Medulla oblongata (tissue), 1 donor: ENCODE data around the gene DMRT3.

Experiments used
- DNase-seq: peaks from one replicate; pipeline ENCODE4 v3.0.0-alpha.2; 2015; ENCODE audit errors: extremely low spot score

Gene DMRT3, protein sequence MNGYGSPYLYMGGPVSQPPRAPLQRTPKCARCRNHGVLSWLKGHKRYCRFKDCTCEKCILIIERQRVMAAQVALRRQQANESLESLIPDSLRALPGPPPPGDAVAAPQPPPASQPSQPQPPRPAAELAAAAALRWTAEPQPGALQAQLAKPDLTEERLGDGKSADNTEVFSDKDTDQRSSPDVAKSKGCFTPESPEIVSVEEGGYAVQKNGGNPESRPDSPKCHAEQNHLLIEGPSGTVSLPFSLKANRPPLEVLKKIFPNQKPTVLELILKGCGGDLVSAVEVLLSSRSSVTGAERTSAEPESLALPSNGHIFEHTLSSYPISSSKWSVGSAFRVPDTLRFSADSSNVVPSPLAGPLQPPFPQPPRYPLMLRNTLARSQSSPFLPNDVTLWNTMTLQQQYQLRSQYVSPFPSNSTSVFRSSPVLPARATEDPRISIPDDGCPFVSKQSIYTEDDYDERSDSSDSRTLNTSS

DNA sequence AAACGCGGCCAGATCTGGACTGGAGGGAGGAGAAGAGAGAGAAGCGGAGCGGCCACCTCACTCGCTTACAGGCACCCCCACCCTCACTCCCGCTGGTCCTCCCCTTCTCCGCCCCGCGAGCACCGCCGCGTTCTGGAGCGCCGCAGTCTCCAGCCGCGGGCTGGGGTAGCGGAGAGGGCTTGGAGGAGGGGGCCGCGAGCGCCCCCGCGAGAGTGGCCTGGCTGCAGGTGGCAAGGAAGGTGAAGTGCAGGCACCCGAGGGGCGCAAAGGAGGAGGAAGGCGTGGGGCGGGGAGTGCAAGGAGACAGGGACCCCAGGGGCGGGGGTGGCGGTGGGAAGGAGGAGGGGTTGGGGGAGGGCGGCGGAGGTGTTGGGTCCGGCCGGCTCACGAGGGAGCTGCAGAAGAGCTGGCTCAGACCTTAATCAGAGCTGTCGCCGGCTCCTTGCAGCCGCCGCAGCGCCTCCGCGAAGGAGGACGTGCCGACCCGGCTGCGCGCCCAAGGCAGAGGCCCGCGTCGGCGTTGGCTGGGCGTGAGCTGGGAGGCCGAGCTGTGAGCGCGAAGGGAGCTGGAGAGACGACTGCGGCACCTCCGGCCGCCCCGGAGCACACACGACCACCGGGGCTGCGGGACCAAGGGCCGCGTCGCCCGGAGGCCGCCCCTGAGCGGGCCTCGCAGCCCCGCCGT, at the start of gene DMRT3:
Gene DMRT3, plus strand, starts transcription at position 398 of the 685 bp plus-strand sequence. CDS start 347 bp downstream, outside the sequence.
- DNase-seq, result no peak

DNA sequence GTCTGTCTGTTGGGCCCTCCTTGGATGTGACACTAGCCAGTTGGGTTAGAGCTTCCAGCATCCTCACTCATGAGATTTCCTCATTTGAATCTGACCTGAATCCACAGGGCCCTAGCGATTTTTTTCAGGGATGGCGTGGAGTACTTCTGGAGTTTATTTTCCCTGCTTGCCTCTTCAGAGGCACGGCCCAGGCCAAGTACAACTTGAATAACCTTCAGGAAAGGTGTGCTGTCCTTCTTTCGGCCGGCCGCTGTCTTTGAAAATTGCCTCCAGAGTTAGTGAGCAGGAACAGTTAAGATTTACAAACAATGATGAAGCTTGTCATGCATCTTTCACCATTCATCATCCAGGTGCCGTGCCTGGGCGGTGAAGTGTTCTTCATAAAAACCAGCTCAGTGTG, 49.5 kb upstream of the DMRT3 start:
- DNase-seq, result no peak

DNA sequence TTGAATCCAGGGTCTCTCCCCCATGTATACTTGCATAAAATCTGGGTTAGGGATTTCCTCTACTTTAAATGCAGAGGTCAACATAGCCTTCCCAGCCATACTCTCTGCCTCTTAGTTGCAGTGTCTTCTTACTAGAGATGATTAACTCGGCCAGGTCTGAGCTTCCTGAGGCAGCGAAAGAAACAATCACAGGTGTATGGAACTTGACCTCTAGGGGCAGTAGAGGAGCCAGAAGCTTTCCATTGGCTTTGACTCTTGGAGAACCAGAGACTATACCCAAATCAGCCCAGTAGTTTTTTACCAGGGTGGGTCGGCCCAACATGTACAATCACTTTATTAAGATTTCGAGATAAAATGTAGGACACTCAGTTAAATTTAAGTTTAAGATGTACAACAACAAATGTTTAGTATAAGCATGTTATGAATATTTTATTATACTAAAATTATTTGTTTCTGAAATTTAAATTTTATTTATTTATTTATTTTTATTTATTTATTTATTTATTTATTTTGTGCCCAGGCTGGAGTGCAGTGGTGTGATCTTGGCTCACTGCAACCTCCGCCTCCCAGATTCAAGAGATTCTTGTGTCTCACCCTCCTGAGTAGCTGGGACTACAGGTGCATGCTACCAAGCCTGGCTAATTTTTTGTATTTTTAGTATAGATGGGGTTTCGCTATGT, 48.0 kb upstream of the DMRT3 start:
- no peak for DNase-seq

DNA sequence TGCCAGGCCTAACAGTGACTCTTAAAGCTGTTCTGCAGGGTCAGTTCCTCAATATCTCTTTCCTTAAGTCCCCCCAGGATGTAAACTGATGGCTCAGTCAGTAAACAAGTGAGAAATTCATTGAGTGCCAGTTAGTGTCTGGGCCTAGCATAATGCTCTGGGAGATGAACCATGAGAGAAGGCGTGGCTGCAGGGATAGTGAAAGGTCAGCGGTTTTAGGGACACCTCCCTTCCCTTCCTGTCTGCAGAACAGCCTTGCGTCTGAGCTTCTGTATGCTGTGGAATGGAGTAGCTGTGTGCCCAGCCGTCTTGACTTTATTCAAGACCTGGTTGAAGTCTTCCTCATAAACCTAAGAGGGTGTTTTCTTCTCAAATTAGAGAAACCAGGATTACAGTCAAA, 46.7 kb upstream of the DMRT3 start:
- no peak for DNase-seq

DNA sequence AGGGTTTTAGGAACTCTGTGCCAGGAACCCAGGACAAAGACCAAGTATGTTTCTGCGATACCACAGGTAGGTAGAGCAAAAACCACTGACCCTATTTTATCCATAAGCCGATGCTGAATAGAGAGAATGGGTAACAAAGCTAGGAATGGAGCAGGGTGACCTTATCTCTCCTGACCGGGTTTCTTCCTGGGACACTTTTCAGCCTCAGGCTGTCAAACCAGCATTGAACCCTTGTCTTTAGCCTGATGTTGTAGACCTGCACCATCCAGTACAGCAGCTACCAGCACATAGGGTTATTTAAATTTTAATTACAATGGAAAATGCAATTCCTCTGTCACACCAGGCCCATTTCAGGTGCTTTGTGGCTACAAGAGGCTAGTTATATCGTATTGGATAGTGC, 43.1 kb upstream of the DMRT3 start:
- no peak for DNase-seq

DNA sequence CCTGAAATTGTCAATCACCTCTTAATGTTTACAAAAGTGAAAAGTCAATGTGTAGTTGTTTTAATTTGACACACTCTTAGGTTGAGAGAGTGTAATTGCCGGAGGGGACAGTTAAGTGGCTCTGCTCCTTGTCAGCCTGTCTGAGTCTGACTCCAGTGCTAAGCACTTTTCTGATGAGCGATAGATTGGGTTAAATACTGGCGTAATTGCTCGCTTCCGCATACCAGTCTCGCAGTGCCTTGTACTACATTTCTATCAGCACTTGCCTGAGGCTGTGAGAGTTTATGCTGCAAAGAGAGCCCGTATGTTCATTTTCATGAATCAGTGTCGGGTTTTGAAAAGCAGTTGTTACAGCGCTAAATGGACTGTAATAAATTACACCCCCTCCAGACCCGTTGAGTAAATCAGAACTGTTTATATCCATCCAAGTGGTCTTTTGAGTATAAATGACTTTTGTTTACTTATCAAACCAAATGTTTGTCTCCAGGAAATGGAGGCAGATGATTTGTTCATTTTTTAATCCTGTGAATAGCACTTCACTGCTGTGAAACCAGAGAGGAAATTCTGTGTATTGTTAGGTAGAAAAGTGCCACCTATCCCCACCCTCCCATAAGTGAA, 41.0 kb upstream of the DMRT3 start:
- DNase-seq, result no peak

DNA sequence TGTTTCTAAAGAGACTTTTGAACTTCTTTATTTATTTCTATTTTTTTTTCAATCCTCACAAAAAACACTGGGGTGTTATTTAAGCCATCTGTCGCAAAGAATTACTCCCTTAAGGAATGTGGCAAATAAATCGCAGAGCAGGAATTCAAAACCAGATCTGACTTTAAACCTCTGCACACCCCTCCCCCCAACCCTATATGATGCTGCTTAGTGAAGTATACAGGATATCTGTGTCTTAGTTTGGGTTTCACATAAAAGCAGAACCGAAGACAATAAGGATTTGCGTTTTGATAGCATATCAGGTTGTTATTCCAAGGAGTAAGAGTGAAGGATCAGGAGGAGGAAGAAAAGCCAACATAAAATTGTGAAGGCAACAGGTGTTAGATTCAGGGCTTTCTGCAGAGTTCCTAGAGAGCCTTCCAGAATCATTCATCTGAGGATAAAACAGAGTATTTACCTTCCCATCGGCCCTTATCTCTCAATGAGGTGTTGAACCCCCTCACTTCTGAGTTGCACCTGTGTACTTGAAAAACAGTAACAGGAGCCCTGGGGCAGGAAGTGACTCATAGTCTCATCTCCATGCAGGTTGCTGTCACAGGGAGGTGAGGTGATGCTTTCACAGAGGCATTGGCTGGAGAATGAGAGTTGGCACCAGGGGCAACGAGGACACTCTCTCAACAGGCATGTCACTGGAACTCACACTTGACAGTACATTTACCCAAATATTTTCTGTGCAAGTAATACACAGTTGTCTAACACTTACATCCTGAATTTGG, 33.5 kb upstream of the DMRT3 start:
- DNase-seq, result no peak

DNA sequence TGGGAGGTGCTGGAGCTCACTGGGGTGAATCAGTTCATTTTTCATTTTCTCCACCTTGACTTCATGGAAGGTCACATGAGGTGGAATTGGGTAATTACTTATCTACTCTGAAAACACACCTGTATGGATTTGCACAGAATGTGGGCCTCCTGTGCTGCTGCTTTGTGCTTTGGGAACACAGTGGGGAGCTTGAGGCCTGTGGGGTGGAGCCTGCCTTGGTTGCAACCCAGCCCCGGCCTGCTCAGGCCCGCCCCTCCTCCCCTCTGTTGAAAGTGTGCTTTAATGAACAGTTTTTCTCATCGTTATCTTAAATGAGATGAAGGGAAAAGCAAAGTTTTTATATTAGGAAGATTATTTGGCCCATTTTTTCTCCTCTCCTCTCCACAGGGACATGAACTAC, 28.5 kb upstream of the DMRT3 start:
- DNase-seq, result no peak

DNA sequence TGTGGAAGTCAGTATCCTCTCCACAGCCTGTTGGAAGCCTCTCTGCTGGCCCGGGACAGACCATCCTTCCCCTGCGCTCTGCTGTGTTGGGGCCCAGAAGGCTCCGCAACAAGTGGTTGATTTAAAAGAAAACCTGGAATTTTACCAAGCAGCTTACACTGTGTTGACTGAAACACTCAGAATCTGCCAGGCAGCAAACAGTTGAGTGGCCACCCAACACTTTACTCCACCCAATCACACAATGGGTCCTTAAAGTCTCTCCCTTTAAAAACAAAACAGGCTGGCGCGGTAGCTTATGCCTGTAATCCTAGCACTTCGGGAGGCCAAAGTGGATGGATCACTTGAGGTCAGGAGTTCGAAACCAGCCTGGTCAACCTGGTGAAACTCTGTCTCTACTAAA, 28.0 kb upstream of the DMRT3 start:
- DNase-seq, result no peak

DNA sequence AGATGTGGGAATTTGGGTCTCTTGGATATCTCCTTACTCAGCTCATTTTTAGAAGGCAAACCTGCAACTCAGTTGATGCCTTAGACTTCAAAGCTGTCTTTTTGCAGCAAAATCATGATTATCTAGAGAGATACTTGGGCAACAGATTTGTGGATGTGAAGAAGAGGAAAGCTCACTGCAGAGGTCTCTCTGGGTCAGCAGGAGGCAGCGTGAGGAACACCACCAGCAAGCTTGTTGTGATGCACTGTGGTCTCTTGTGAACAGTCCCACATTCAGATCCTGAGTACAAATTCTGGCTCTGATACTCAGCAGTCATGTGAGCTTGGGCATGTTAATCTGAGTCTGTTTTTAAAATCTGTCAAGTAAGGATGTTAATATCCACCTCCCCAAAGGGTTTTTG, 26.3 kb upstream of the DMRT3 start:
- DNase-seq, result no peak

DNA sequence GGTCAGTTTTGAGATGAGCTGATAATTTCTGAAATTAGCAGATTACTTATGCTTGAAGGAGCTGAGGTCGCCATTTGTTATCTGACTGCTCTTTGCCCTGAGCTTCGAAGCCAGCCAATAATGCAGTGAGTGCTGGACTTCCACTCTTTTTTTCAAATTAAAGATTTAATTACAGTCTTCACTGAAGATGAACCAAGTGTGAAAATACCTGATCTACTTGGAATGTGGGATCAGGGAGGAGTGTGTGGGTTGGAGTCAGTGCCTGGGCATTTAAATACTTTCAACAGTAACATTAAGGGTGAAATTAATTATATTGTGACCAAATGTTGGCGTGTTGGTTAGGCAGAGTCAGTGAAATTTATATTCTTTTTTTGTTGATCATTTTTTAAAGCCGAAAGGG, 23.9 kb upstream of the DMRT3 start:
- DNase-seq, result no peak

DNA sequence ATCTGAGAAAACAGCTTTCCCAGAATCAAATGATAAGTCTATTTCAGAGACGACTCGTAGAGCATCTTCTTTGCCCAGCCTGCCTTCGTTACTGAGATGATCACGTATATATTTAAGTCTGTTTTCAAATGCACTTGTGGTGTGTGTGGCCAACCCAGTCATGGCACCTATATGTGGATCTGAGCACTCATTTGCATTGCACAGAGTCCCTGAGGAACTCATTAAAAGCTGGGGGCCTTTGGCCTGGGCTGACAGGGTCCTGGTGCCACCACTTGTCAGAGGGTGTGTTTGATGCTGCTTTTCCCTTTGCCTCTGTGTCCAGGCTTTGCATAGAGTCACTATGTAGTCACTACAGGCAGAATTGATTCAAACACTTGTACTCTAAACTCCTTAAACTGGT, 17.4 kb upstream of the DMRT3 start:
- DNase-seq, result no peak

DNA sequence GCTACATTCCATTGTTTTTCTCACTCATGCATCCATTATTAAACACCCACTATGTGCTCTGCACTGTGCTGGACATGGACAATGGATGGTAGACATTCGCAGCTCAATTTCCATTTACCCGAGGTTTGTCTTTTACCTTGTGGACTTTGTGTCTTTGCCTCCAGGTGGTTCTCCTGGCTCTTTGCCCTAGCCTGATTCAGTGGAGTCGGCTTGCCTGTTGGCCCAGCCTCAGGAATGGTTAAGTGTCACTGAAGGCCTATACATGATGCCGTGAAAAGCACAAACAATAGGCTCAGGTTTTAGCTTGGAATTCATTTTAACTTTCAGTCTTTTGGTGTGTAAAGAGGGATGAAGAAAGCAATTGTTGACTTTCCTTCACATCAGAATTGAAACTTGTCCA, 16.5 kb upstream of the DMRT3 start:
- DNase-seq, result no peak

DNA sequence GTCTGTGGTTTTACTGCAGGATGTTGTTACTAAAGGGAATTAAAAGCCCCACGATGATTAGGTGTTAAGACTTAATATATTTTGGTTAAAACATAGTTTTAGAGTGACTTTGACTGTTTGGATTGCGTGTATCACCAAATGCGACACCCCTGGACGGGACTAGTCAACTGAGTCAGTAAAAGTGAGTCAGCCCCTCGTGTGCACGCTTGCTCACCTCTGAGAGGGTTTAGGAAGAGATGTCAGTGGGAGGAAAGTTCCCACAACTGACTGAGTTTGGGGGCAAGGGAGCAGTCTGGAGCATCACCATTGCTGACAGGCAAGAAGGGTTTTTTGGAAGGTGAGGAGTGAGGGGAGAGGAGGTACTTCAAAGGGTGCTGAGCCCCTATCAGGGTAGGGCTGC, 14.4 kb upstream of the DMRT3 start:
- no peak for DNase-seq

DNA sequence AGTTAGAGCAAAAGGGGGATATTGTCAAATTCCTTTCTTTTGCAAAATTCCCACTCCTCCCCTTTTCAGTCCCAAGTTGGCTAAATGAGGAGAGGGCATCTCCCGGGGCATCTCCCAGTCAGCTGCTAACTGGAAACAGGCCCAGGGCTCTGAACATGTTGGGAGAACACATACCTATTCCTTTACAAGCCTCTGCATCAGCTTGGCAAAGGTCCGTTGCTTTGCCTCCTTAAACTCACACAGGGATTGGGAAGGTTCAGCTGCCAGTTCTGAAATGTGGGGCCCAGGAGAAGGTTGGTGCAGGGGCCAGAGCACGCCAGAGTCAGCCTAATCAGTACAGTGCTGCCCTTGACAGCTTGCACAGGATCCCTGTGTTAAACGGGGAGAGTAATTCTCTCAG, 11.0 kb upstream of the DMRT3 start:
- DNase-seq, result no peak

DNA sequence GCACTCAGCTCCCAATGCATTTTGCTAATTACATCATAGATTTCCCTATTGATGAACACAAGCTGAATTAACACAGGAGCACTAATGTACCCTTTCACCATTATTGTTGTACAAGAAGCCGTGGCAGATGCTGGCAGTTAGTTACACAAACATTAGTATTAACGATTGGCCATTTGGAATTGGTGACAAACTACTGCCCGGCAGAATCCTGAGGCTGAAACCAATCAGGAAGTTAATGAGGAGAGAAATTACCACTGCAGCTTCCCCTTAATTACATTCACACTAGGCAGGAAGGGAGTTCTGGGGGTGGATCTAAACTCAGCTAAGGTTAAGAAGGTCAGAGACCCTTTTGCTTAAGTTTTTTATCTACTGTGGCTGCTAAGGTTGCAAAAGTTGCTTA, 9.6 kb upstream of the DMRT3 start:
- DNase-seq, result no peak

DNA sequence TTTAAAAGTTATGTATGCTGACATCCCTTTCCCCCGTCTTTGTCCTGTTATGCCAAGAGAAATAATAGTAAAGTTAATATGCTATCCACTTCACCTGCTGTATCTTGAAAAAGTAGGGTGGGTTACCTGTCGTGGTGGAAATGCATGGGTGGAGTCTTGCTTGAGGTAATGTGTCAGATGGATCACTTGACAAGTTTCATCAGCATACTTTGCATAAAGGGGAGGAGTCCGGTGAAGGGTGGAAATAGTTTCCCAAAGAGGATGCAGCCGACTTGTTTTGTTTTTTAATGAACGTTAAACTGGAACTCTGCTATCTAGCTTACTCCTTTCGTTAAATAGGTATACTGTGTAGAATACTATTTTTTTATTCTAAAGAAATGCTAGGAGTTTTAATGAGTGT, 9.0 kb upstream of the DMRT3 start:
- no peak for DNase-seq

DNA sequence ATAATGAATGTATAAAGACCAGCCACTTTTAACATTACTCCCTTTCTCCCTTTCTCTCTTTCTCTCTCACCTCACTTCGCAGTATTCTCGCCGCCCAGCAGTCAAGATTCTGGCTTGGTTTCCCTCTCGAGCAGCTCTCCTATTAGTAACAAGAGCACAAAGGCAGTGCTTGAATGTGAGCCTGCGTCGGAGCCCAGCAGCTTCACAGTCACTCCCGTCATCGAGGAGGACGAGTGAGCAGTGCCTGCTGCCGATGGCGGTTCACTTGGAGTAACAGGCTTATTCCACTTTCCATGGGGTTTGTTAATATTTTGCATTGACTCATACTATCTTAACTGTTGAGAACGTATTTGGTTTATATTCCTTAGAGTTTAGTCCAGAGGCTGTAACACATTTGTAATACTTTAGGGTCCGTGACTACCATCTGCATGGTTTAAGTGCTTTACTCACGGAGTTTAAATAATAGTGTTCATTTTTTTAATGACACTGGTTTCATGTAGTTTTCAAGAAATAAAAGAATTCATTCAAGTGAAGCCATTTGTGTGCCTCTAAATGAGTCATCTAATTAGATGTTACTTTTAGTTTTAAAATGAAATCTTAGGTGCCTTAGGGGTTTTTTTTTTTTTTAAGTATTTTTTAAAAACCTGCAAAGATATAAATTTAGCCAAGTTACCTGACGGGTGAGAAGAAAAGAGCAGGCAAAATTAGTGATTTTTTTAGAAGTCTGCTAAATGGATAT, 8.4 kb upstream of the DMRT3 start:
- DNase-seq, result no peak

DNA sequence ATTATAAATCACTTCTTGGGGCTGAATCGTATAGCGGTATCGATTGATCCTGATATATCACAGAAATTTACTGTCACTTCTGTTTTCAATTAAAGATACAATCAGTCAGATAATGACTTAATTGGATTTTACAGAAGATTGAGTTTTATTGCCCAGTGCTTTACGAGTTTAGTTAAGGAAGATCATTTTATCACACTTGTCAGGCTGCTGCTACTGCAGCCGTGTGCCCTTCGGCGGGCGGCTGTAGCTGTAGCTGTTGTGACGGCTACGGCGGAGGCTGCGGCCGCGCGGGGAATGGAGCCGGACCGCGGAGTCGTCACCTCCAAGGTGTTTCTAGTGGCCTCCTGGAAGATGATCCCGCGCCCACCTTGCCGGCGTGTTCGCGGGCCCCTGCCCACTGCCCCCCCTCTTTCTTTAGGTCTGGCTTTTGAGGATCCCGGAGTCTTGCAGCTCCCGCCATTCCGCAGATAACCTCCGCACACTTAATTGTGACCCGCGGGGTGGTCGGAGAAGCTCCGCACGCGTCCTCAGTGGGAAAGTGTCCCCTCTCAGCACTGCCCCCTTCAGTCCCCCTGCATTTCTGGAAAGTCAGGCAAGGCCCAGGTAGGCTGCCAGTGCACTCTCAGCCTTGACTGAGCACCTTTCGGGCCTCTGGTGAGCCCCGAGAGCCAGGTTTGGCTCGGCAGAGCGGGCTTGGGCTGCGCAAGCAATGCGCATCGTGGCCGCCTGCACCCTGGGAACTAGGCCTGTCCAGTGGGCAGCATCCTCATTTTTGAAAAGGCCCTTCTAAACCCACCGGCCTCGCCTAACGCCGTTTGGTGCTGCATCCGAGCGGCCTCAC, 6.9 kb upstream of the DMRT3 start:
- no peak for DNase-seq
